ENCODE results near the gene HIPK1.

HIPK1 gene

DNA sequence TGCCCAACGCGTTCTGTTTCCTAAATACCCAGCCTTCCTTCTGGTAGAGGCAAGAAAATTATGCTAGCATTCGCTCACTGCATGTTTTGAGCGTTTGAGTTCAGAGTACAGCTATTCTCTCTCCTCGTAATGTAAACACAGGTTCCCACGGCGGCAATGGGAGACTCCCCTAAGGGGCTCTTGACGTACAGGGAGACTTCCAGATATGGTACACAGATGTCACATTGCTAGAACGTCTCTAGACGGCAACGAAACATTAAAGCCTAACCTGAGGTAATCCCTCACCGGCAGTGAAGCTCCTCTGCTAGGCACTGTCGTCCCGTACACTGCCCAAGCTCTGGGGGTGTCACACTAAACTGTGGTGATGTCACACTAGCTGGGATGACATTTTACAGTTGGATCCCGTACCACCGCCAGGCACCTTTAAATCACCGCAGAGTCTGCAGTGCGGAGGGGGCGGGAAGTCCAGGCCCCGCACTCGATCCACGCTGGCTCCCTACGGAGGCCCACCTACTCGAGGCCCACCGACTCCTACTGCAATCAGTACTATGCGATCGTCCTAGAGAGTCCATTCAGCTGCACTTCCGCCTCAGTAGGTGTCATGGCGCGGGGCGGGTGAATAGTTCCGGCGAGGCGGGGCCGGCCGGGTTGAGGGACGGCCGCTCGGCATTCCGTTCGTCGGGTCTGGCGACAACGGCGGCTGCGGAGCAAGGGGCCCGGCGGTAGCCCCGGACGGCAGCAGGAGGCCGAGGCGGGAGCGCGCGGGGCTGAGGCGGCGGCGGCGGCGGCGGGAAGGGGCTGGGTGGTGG lies at the start of gene HIPK1:
HIPK1 (plus strand) TSS at position 384 of the 809 bp plus-strand sequence.
- DNase-seq (ENCODE audit: low read depth): peak; percentile 91

- no peak for DNase-seq (ENCODE audit: low read depth)
These were observed 49.4 kb upstream of the HIPK1 start for GRCh38 chr1:113879739-113880038.

DNA sequence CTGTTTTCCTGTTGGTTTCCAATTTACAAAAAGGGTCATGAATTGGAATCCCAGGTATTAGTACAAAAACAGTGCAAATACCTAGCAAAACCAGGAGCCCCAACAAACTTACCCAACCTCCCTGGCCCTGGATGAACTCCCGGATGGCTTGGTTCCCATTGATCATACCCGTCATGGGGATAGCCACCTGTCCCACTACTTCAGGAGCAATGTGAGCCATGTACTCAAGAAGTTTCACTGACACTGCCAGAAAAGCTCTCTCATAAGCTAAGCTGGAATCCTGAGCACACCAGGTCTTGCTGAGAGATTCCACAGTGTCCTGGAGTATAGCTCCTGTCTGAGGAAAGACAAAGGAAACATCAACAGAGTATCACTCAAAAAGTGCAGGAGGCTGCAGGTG lies 47.5 kb upstream of the HIPK1 start:
- DNase-seq (ENCODE audit: low read depth): no peak

- DNase-seq (ENCODE audit: low read depth): no peak
These were observed 42.4 kb upstream of the HIPK1 start for GRCh38 chr1:113886417-113887401.

DNA sequence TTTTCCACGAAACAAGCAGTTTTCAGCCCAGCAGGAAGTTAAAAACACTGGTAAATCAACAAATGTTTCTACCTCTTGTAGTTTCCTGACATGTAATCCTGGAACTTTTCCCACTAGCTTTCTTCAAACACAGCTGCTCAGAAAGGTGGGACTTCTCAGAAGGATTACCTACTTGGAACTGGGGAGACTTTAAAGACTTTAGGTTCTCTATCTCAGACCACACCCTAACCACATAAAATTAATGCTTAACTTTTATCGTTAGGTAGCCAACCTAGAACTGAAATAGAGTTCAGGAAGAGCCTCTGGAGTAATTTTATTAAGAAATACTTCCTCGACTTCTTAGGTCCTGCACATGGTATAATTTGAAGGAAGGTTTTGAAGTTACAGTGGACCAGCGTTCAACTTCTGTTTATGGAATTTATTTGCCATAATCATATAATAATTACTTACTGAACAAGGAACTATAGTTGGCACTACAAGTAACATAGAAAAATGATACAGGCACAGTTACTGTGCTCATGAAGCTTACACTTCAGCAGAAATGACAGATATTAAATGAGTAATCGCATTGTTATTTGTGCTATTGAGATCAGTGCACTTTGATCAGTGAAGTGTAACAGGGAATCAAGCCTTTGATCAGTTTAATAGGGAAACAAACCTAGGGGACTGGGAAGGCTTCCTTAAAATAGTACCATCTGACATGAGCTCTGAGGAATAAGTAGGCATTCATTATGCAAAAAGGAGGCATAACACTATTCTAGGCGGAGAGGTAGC lies 41.5 kb upstream of the HIPK1 start, which contains the start of gene BCL2L15:
BCL2L15 (minus strand) TSS at position 180 of the 774 bp plus-strand sequence. CDS start 206 bp downstream, outside the sequence.
- peak; percentile 19 for DNase-seq (ENCODE audit: low read depth)

GRCh38 chr1:113890816-113891215 lies 38.3 kb upstream of the HIPK1 start:
- DNase-seq (ENCODE audit: low read depth): no peak

- no peak for DNase-seq (ENCODE audit: low read depth)
These were observed 37.4 kb upstream of the HIPK1 start for GRCh38 chr1:113891631-113892220.

- DNase-seq (ENCODE audit: low read depth): no peak
These were observed 35.9 kb upstream of the HIPK1 start for GRCh38 chr1:113893267-113893666.

DNA sequence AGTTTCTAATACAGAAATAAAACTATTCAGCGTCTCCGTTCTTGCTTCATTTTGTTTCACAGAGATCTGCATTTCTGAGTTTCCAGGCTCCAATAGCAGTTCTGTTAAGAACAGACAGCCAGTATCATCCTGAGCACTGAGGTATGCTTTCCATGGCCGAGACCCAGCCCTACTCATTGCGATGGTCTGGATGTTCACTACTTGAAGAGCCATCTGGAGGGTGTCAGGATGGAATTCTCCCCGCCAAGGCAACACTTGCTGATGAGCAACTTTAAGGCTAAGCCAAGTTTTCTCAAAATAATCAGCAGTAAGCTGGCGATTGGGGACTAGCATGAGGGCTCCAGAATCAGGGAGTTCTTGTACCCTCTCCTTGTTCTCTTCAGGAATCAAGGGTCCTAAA lies 34.0 kb upstream of the HIPK1 start:
- no peak for DNase-seq (ENCODE audit: low read depth)

DNA sequence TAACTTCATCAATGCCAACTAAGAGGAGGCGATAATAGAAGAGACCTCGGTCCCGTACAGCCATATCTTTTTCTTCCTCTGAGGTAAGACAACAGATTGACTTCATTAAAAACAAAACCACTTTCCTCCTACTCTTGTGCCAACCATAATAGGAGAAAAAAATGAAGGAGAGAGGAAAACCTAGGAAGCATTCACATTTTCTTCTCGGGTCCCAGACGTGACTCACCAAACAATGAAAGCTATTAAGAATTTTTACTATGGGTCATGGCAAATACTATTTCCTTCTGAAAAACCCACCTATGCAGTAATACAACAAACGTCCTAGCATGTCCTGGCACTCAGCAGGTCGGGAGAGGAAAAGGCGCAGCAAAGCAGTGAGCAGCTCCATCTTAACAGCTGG lies 33.2 kb upstream of the HIPK1 start:
- no peak for DNase-seq (ENCODE audit: low read depth)

- no peak for DNase-seq (ENCODE audit: low read depth)
These were observed 30.8 kb upstream of the HIPK1 start for GRCh38 chr1:113898241-113898814.

- no peak for DNase-seq (ENCODE audit: low read depth)
These were observed 30.0 kb upstream of the HIPK1 start for GRCh38 chr1:113899111-113899510.

GRCh38 chr1:113901191-113901590 lies 27.9 kb upstream of the HIPK1 start:
- no peak for DNase-seq (ENCODE audit: low read depth)

DNA sequence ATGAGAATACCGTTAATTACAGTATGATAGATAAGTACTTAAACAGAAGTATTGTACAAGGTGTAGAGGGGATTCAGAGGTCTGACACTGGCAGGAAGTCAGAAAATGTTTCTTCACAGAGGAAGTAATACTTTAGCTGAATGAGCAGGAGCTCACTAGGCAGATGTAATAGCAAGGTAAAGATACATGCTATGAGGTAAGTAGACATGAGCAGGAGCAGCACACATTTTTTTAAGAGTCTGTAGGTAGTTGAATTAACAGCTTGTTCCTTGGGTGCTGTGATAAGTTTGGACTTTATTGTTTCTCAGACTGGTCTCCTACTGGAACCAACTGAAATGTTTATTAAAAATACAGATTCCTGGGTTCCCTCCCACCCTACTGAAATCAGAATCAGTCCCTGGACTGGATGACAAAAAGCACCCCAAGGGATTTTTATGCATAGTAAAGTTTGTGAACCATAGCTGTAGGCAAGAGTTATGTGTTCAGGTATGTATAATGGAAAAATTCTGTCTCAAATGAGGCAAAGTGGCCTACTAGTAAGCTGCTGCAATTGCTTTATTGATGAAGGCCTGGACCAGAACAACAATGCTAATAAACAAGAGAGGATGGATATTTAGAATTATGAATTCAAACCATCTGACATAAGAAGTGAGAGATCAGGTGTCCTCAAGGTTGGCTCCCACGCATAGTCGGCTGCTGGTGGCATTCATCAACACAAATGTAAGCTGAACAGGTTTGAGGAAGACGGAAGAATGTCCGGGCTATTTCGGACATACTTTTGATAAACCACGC lies 25.4 kb upstream of the HIPK1 start:
- peak; percentile 36 for DNase-seq (ENCODE audit: low read depth)

DNA sequence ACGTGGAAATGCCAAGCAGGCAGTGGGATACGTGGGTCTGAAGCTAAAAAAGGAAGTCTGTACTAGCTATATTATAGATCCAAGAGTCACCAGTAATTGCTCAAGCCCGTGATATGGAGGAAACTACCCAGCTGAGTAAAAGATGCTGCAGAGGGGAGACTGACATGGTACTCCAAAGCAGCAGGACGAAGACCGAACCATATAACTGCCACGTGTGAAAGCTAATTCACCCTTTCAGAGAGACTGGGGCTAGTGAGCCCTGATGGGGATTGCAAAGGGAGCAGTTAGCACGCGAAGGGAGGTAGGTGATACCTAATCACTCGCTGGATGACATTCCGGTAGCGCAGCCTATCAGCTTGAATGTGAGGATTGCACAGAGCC lies 24.8 kb upstream of the HIPK1 start:
- DNase-seq (ENCODE audit: low read depth): no peak

DNA sequence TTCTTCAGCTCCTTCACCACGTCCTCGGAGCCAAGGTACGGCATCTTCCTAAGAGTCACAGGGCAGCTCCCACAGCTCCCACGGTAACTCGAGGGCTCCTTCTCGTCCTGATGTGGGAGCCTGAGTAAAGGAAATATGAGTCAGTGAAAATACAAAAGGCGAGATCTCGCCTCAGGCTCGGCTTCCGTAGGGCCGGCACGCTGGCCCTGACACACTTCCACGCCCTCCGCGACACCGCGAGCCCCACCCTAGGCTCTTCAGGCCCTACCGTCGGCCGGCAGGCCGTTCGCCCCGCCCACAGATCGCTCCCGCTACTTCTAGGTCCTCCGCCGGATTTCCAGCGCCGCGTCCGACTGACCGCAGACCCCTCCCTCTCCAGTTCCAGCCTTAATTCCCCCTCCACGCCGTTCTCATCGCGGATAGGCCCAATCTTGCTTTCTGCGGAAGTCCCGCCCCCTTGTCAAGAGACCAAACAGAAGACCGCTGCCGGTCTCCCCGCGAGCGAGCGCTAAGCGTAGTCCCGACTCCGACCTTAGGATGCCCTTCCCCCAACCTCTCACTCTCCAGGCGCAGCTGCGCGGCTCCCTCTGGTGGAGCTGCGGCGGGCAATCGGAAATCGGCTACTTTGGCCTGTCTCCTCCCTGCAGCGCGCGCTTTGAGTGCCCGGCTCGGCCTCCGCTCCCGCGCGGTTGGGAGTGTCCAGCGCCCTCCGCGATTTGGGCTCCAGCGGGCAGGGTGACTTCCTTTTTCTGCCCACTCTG lies 24.3 kb upstream of the HIPK1 start, which contains the start of the genes AP4B1 and DCLRE1B:
AP4B1 (minus strand) TSS at position 126 of the 761 bp plus-strand sequence; CDS start at position 44, 82 bp downstream.
DCLRE1B (plus strand) TSS at position 653 of the 761 bp plus-strand sequence. CDS start 261 bp downstream, outside the sequence.
- peak; percentile 100 for DNase-seq (ENCODE audit: low read depth)

- peak; percentile 25 for DNase-seq (ENCODE audit: low read depth)
These were observed 23.7 kb upstream of the HIPK1 start for GRCh38 chr1:113905435-113905861.

DNA sequence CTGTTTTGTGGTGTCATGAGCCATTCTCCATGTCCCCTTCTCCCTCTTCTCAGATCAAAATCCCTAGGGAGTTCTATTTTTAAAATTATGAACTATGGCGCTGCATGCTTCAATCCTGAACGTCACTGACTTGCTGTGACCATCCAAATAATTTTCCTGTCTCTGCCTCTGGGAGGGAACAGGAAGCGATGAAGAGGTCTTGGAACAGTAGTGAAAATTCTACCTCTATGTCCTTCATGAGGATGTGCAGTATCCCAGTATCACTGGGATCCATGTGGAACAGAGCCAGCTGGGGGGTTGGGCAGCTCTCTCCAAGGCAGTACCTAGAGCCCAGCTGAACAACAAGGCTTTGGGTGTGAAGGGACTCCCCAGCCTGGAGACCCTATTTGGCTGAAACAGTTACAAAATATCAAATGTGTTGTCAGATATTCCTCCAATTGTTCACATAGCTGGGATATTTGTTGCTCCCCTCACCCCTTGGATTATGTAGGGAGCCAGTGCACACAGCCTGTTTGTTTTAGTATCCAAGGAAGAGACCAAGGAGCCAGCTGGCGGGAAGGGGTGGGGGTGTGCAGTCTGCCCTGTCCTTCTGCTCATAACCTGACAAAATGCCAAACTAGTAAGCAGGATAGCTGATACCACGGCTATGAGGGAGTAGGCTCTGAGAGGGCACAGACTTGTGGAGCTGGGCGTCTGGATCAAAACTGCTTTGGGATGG lies 16.4 kb upstream of the HIPK1 start:
- no peak for DNase-seq (ENCODE audit: low read depth)

GRCh38 chr1:113913312-113913668 lies 15.8 kb upstream of the HIPK1 start:
- no peak for DNase-seq (ENCODE audit: low read depth)
